K562 (cell line): Measurements from ENCODE around the gene FDX2. TPM values are rescaled to one million over a fixed set of nuclear protein-coding genes. Genes with fewer than 3 reads are reported as not detected.
A peak's percentile ranks its signal among the peaks of the same experiment; 100 is the strongest.

Experiments
- ATAC-seq: fragments of 200-7000 bp; cut with Tn5 transposase; 3 replicates; pipeline ENCODE4 v1.9.1; 2020; ENCODE audit warnings: moderate library complexity
- BruUV-seq: library from RNA; stranded (reverse); fragments of 400-500 nt; replicated peaks from 2 replicates; lab custom pipeline; 2021; lab: Mats Ljungman, UMichigan
- CTCF ChIA-PET: fragments of 300-600 bp; formaldehyde crosslinking; extraction: SDS; loops from one replicate; lab custom pipeline; 2021; ENCODE audit warnings: low intra/inter-chr PET ratio; lab: Yijun Ruan, JAX
- POLR2A ChIA-PET: fragments of 300-600, 350-650 bp; sonication (Branson Sonifier 250); formaldehyde crosslinking; extraction: SDS; loops from one replicate; lab custom pipeline; 2021; ENCODE audit warnings: antibody characterized with exemption, inconsistent platforms; lab: Yijun Ruan, JAX
- DNase-seq, 4 experiments: peaks; one replicate each; pipeline versions ENCODE4 v3.0.0 to v3.0.0-alpha.2; 2011 to 2018; ENCODE audit warnings: low spot score in 3 of 4, mixed read lengths in 3 of 4; ENCODE audit errors: extremely low read depth in 1 of 4
- FAIRE-seq: peaks from 2 replicates; lab custom pipeline; 2011; peaks lifted over from hg19 to GRCh38; lab: Jason Lieb, UNC
- H2AFZ ChIP-seq: 2 replicates; pipeline ENCODE4 v1.6.0; 2011; ENCODE audit warnings: low read depth, low read length, control low read depth, inconsistent platforms
- H3K27ac ChIP-seq: fragments of 200-600 bp; 3 replicates; pipeline ENCODE4 v1.8.0; 2011; ENCODE audit warnings: low read depth, mild to moderate bottlenecking, control low read depth, inconsistent platforms, low read length, moderate library complexity, mixed read lengths; ENCODE audit errors: extremely low read depth
- H3K27me3 ChIP-seq, 2 experiments: fragments of 300-600 bp in 1 of 2; 2 replicates in 1 of 2; 3 replicates in 1 of 2; pipeline versions ENCODE4 v1.6.0 to v1.8.0; 2011; ENCODE audit warnings: inconsistent platforms in 2 of 2, low read length in 2 of 2, mild to moderate bottlenecking in 1 of 2, mixed read lengths in 1 of 2, moderate library complexity in 1 of 2; ENCODE audit not compliant: control insufficient read depth in 2 of 2, insufficient read depth in 2 of 2
- H3K36me3 ChIP-seq: fragments of 300-600 bp; 3 replicates; pipeline ENCODE4 v1.8.0; 2011; ENCODE audit warnings: mild to moderate bottlenecking, low read length, inconsistent platforms; ENCODE audit not compliant: control insufficient read depth, insufficient read depth
- H3K4me1 ChIP-seq, 2 experiments: fragments of 200-600 bp in 1 of 2; replicated peaks in 1 of 2; 2 replicates in 1 of 2; 3 replicates in 1 of 2; pipeline versions ENCODE4 v1.5.1 to v1.8.0; 2011; ENCODE audit warnings: inconsistent platforms in 2 of 2, low read length in 2 of 2, mild to moderate bottlenecking in 1 of 2, mixed read lengths in 1 of 2, moderate library complexity in 1 of 2; ENCODE audit not compliant: control insufficient read depth in 2 of 2, insufficient read depth in 2 of 2
- H3K4me2 ChIP-seq: 2 replicates; pipeline ENCODE4 v1.6.1; 2011; ENCODE audit warnings: low read length, control low read depth, inconsistent platforms, mixed read lengths; ENCODE audit not compliant: insufficient read depth
- H3K4me3 ChIP-seq: fragments of 200-600 bp; sonication (generic), shearing (Covaris generic); 2 replicates; pipeline ENCODE4 v1.5.1; 2016; ENCODE audit warnings: control low read depth, inconsistent platforms
- H3K79me2 ChIP-seq: fragments of 200-600 bp; 3 replicates; pipeline ENCODE4 v1.8.0; 2011; ENCODE audit warnings: low read length, inconsistent platforms; ENCODE audit not compliant: control insufficient read depth, insufficient read depth
- H3K9ac ChIP-seq, 2 experiments: 2 replicates each; pipeline versions ENCODE4 v1.6.0 to v1.6.1; 2011; ENCODE audit warnings: low read depth in 2 of 2, low read length in 2 of 2, control low read depth in 1 of 2, inconsistent platforms in 1 of 2, mild to moderate bottlenecking in 1 of 2, mixed read lengths in 1 of 2; ENCODE audit not compliant: insufficient read depth in 1 of 2
- H3K9me1 ChIP-seq: one replicate; pipeline ENCODE4 v1.6.0; 2011; ENCODE audit warnings: inconsistent platforms, mild to moderate bottlenecking, low read length, moderate library complexity; ENCODE audit not compliant: control insufficient read depth, insufficient read depth
- H3K9me3 ChIP-seq: replicated peaks from 2 replicates; pipeline ENCODE4 v1.5.1; 2011; ENCODE audit warnings: low read depth, low read length, inconsistent platforms; ENCODE audit not compliant: control insufficient read depth, insufficient read depth
- H4K20me1 ChIP-seq: replicated peaks from 2 replicates; pipeline ENCODE4 v1.6.1; 2011; ENCODE audit warnings: low read length, inconsistent platforms, mixed read lengths; ENCODE audit not compliant: control insufficient read depth, insufficient read depth
- EZH2 ChIP-seq: IDR thresholded peaks from 2 replicates; pipeline ENCODE4 v1.6.1; 2012; ENCODE audit warnings: low read depth, mild to moderate bottlenecking, inconsistent platforms, low read length, borderline replicate concordance
- FOXJ2 ChIP-seq: fragments of 200-800 bp; sonication (Bioruptor generic); IDR thresholded peaks from 2 replicates; pipeline ENCODE4 v1.6.1; 2016; ENCODE audit warnings: missing genetic modification characterization, missing compliant biosample characterization
- KLF6 ChIP-seq: fragments of 250-450 bp; sonication (Bioruptor Pico); IDR thresholded peaks from 2 replicates; pipeline ENCODE4 v1.4.0; 2020; ENCODE audit warnings: mild to moderate bottlenecking, moderate library complexity, borderline replicate concordance
- MLLT1 ChIP-seq, 2 experiments: fragments of 450-650 bp; IDR thresholded peaks; 2 replicates each; pipeline ENCODE4 v1.6.1; 2016
- SMARCC2 ChIP-seq: fragments of 450-650 bp; IDR thresholded peaks from 2 replicates; pipeline ENCODE4 v1.6.1; 2017; ENCODE audit warnings: antibody characterized with exemption, moderate library complexity, mild to moderate bottlenecking, low read depth
- ZFP36 ChIP-seq: fragments of 150-350 bp; IDR thresholded peaks from 2 replicates; pipeline ENCODE4 v1.6.1; 2018; ENCODE audit warnings: low read length, low read depth; ENCODE audit not compliant: partially characterized antibody
- ZNF121 ChIP-seq: sonication (generic); formaldehyde crosslinking; conservative IDR thresholded peaks from 2 replicates; pipeline ENCODE4 v1.8.0; 2022; ENCODE audit warnings: missing genetic modification reagents
- ZNF263 ChIP-seq: sonication (generic); formaldehyde crosslinking; IDR thresholded peaks from 2 replicates; pipeline ENCODE4 v1.8.0; 2022; ENCODE audit warnings: mild to moderate bottlenecking, missing genetic modification reagents, borderline replicate concordance
- whole genome bisulfite sequencing: fragments of 100-300 bp; shearing (Covaris generic); methylation state at CpG from one replicate; pipeline ENCODE4 v1.1.6; 2016; ENCODE audit warnings: low coverage, mixed read lengths; ENCODE audit not compliant: insufficient coverage; ENCODE audit errors: missing lambda C conversion rate; 5-methylcytosine and 5-hydroxymethylcytosine counted together
- in situ Hi-C: fragments of 300-500 bp; cut with MboI; formaldehyde crosslinking; loops from 4 replicates; pipeline ENCODE4 v1.15.0; 2018; ENCODE audit warnings: inconsistent platforms, mixed read lengths
- intact Hi-C: fragments of 100-400 bp; cut with micrococcal nuclease; formaldehyde crosslinking; loops from 2 replicates; pipeline ENCODE4 v1.14.2; 2022
- polyA plus RNA-seq, 8 experiments: library from polyadenylated mRNA; depleted of rRNA in 4 of 8; stranded (reverse) in 5 of 8; unstranded in 3 of 8; fragments of >200 nt; fragmentation: Nextera tagmentation in 2 of 8; fragmentation: Illumina TruSeq in 1 of 8; extraction: Ambion mirVana in 2 of 8; extraction: Trizol in 1 of 8; gene quantifications; 2 replicates each; pipeline versions ENCODE4 v1.2.1 to v1.2.3, GENCODE V29; 2011 to 2014; ENCODE audit warnings: inconsistent platforms in 1 of 8, missing spikeins in 1 of 8
- total RNA-seq, 7 experiments: library from RNA; depleted of rRNA in 6 of 7; stranded (reverse); fragments of >200 nt in 6 of 7; fragmentation: Illumina TruSeq in 2 of 7; extraction: Trizol in 2 of 7; gene quantifications; 2 replicates each; pipeline versions ENCODE4 v1.2.1 to v1.2.3, GENCODE V29; 2011 to 2021; ENCODE audit warnings: low replicate concordance in 1 of 7

The FDX2 gene
- total and polyA plus RNA-seq, 9 of the 15 experiments (the other 6 are each of a cell fraction or from before 2014, with no cell fraction given): 2.5 to 49.8 (median 29.7) TPM

GRCh38 chr19:10277795-10278589 is 37.8 kb downstream of the FDX2 start:
- Histone ChIP-seq H3K4me3 (no peak overlapping the region), H4K20me1 (no peaks in the 10 kb centered on the region), H2AFZ (no peak overlapping the region), H3K4me2 (no peak overlapping the region), H3K79me2 (peaks cover under 1% of the 10 kb centered on the region), H3K9me1 (no peaks in the 10 kb centered on the region), H3K36me3 (peaks cover 77% of the 10 kb centered on the region; the same call in 2 of the 3 replicates), H3K9ac (no peak overlapping the region), H3K4me1 (peaks cover 1 to 2% of the 10 kb centered on the region in 2 experiments; a peak in 3 of 5 replicates), H3K27ac (no peak overlapping the region), H3K9me3 (no peaks in the 10 kb centered on the region), H3K27me3 (no peaks in the 10 kb centered on the region)
- BruUV-seq: no TSS peak
- in situ Hi-C loops: no loop called here
- CTCF ChIA-PET: no interaction called here
- FAIRE-seq (no peak), ATAC-seq (no peak), DNase-seq (no peak)
- POLR2A ChIA-PET: interaction anchor here (0.6 to 1.0 kb wide), 4 partner anchors 12 to 251 kb away, joined by 3 to 5 read pairs (median 3); partner anchors contain the start of gene ICAM5
- 91% methylated on average over 9 of the region's 9 CpGs for WGBS
- TF ChIP-seq ZFP36 (no peak), ZNF121 (CRISPR knock-in tag) (peak; percentile 86)
- intact Hi-C loops: no loop called here

- intact Hi-C loops (no loop called here), in situ Hi-C loops (loop anchor here (5.0 kb wide), 1 partner anchor 113 kb away; no protein-coding TSS in a partner anchor)
- ChIA-PET POLR2A (interaction anchor here (0.7 kb wide), 1 partner anchor 17 kb away, joined by 5 read pairs; no protein-coding TSS in a partner anchor), CTCF (no interaction called here)
- H3K9me1 ChIP-seq: no peaks in the 10 kb centered on the region
- no peaks in the 10 kb centered on the region for H4K20me1 ChIP-seq
- H3K9me3 ChIP-seq: no peaks in the 10 kb centered on the region
- no peak overlapping the region for H3K4me3 ChIP-seq
- peaks cover 15 to 25% of the 10 kb centered on the region in 2 experiments; a peak in 4 of 5 replicates for H3K4me1 ChIP-seq
- peaks cover 56% of the 10 kb centered on the region; the same call in 2 of the 3 replicates for H3K36me3 ChIP-seq
- ATAC-seq: no peak
- no peak for FAIRE-seq
- H3K27ac ChIP-seq: no peak overlapping the region
- H3K79me2 ChIP-seq: peaks cover 30% of the 10 kb centered on the region
- peak overlapping the region in 1 of 2 experiments; percentile 50; a peak in 2 of 4 replicates for H3K9ac ChIP-seq
- BruUV-seq: no TSS peak
- no peak overlapping the region for H3K4me2 ChIP-seq
- H2AFZ ChIP-seq: no peak overlapping the region
- no peaks in the 10 kb centered on the region for H3K27me3 ChIP-seq
- DNase-seq: no peak
- 94% methylated on average over 10 of the region's 10 CpGs for WGBS
- TF ChIP-seq ZNF263 (CRISPR knock-in tag) (no peak), MLLT1 (IDR thresholded peaks at IDR 0.05) (no peak), FOXJ2 (no peak), KLF6 (no peak), SMARCC2 (no peak), EZH2 (no peak)
Observed at GRCh38 chr19:10274589-10274988, 41.2 kb downstream of the FDX2 start.
